GM18909 (cell line): ENCODE results near the gene GPC5.
"Not testable (repeated sequence)": the region's sequence is repeated elsewhere in the genome, so short reads cannot be mapped to it uniquely, and the experiment has no call there.

Experiments
- ATAC-seq: cut with Tn5 transposase; IDR thresholded peaks from one replicate; pipeline ENCODE4 v1.9.1; 2021; ENCODE audit warnings: mild to moderate bottlenecking; ENCODE audit not compliant: unreplicated experiment, poor library complexity

The GPC5 gene

GRCh38 chr13:91639330-91639729, 240.9 kb downstream of the GPC5 start:
- no peak for ATAC-seq

- no peak for ATAC-seq
Observed at GRCh38 chr13:91643394-91643793, 245.0 kb downstream of the GPC5 start.

GRCh38 chr13:91644806-91645205, 246.4 kb downstream of the GPC5 start:
- no peak for ATAC-seq

GRCh38 chr13:91647361-91647990, 249.1 kb downstream of the GPC5 start:
- peak; percentile 55 for ATAC-seq

- ATAC-seq, result no peak
Observed at GRCh38 chr13:91648012-91648411, 249.6 kb downstream of the GPC5 start.

- ATAC-seq, result no peak
Observed at GRCh38 chr13:91649456-91649855, 251.0 kb downstream of the GPC5 start.

GRCh38 chr13:91652404-91653301, 254.2 kb downstream of the GPC5 start:
- ATAC-seq, result no peak

GRCh38 chr13:91655731-91656130, 257.3 kb downstream of the GPC5 start:
- ATAC-seq, result no peak

GRCh38 chr13:91657283-91657682, 258.9 kb downstream of the GPC5 start:
- no peak for ATAC-seq

- ATAC-seq, result no peak
Observed at GRCh38 chr13:91659256-91660075, 261.0 kb downstream of the GPC5 start.

GRCh38 chr13:91660076-91660415, 261.6 kb downstream of the GPC5 start:
- ATAC-seq, result no peak

- ATAC-seq, result no peak
Observed at GRCh38 chr13:91661692-91662490, 263.5 kb downstream of the GPC5 start.

- ATAC-seq, result no peak
Observed at GRCh38 chr13:91664039-91664438, 265.6 kb downstream of the GPC5 start.

GRCh38 chr13:91667486-91667885, 269.1 kb downstream of the GPC5 start:
- ATAC-seq, result no peak

GRCh38 chr13:91668866-91669495, 270.6 kb downstream of the GPC5 start:
- no peak for ATAC-seq

- not testable (repeated sequence) for ATAC-seq
Observed at GRCh38 chr13:91674347-91674746, 275.9 kb downstream of the GPC5 start.

- no peak for ATAC-seq
Observed at GRCh38 chr13:91684746-91685145, 286.3 kb downstream of the GPC5 start.

- no peak for ATAC-seq
Observed at GRCh38 chr13:91690944-91691343, 292.5 kb downstream of the GPC5 start.

- no peak for ATAC-seq
Observed at GRCh38 chr13:91693466-91693865, 295.0 kb downstream of the GPC5 start.

- ATAC-seq, result no peak
Observed at GRCh38 chr13:91698308-91698707, 299.9 kb downstream of the GPC5 start.
